ENCODE data around the gene NALCN.

- TF ChIP-seq CTCF (conservative IDR thresholded peaks at IDR 0.05 in 1 of 2, IDR thresholded peaks at IDR 0.05 in 1 of 2; ENCODE audit: low read depth in 1 of 2, low read length in 2 of 2) = no peak
- TF ChIP-seq EZH2 (IDR thresholded peaks at IDR 0.05; ENCODE audit: low read length, missing control alignments) = no peak
Observed at GRCh38 chr13:101152184-101152583, 264.1 kb downstream of the NALCN start.

All from fibroblast of lung (primary cell).